Activated naive CD8-positive, alpha-beta T cell treated with anti-CD3 and anti-CD28 coated beads for 36 hours (primary cell): ENCODE data around the gene CDH23. TPM values are rescaled to one million over a fixed set of nuclear protein-coding genes. Genes with fewer than 3 reads are reported as not detected.

Experiments used
- DNase-seq: peaks from one replicate; pipeline ENCODE4 v3.0.0; 2021
- H3K27ac Mint-ChIP-seq: one replicate; pipeline ENCODE4 v1.8.0; 2022; ENCODE audit warnings: mild to moderate bottlenecking, moderate library complexity, mixed read lengths
- H3K27me3 Mint-ChIP-seq: one replicate; pipeline ENCODE4 v1.8.0; 2022; ENCODE audit warnings: mild to moderate bottlenecking, mixed read lengths
- H3K36me3 Mint-ChIP-seq: one replicate; pipeline ENCODE4 v1.8.0; 2021; ENCODE audit warnings: mild to moderate bottlenecking, mixed read lengths
- H3K4me1 Mint-ChIP-seq: one replicate; pipeline ENCODE4 v1.8.0; 2021; ENCODE audit warnings: mixed read lengths
- H3K4me3 Mint-ChIP-seq: one replicate; pipeline ENCODE4 v1.8.0; 2022; ENCODE audit warnings: mild to moderate bottlenecking, moderate library complexity, mixed read lengths
- H3K9me3 Mint-ChIP-seq: one replicate; pipeline ENCODE4 v1.8.0; 2022; ENCODE audit warnings: mixed read lengths
- total RNA-seq, 2 experiments: library from RNA; stranded (reverse); gene quantifications; one replicate each; pipeline ENCODE4 v1.2.3, GENCODE V29; 2021

CDH23 gene
- total RNA-seq, 2 experiments from 2014 or later, result 1.4 TPM

DNA sequence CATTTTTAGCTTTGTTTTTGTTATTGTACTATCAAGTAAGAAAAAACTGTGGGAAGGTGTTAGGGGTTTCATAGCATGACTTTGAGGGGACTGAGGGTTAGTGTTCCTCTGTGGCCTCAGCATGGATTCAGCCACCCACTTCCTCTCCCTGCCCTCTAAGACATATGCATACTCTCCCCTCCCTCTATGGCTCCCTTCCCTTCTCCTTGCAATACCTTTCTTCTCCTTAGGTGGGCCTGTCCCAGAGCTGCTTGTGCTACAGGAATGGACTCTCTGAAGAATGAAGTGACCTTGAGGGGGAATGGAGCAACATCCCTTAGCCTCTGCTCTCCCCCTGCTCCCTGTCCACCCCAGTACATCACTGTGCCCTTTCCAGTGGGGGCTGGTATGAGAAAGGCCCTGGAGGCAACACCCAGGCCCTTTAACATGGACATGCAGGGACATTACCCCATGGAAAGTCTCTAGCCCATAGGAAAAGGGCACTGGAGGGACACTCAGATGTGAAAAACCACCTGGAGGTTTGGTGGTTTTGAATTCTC is 22.4 kb downstream of the CDH23 start:
- Mint-ChIP-seq H3K27ac (no peak overlapping the region), H3K4me3 (no peak overlapping the region), H3K27me3 (peaks cover 5% of the 10 kb centered on the region), H3K36me3 (no peaks in the 10 kb centered on the region), H3K4me1 (no peaks in the 10 kb centered on the region), H3K9me3 (peaks cover 4% of the 10 kb centered on the region)
- DNase-seq, result no peak

DNA sequence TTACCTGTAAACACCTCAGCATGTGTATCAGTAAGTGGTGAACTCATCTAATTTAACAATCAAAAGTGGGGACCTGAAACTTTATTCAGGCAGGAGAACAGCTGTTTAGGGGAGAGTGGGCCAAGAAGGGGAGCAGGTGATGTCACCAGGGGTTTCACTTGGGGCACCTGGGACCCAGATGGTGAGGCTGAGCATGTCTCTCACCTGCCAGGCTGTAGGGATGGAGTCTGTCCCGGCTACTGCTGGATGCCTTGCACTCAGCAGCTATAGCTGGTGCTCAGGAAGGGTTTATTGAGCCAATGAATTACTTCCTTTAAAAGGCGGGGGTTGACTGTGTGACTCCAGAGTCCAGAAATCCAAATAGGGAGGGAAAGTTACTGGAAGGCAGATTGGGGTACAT is 23.0 kb downstream of the CDH23 start:
- Mint-ChIP-seq H3K27me3 (peaks cover 9% of the 10 kb centered on the region), H3K27ac (no peak overlapping the region), H3K4me3 (no peak overlapping the region), H3K9me3 (peaks cover 4% of the 10 kb centered on the region), H3K4me1 (no peaks in the 10 kb centered on the region), H3K36me3 (no peaks in the 10 kb centered on the region)
- no peak for DNase-seq

DNA sequence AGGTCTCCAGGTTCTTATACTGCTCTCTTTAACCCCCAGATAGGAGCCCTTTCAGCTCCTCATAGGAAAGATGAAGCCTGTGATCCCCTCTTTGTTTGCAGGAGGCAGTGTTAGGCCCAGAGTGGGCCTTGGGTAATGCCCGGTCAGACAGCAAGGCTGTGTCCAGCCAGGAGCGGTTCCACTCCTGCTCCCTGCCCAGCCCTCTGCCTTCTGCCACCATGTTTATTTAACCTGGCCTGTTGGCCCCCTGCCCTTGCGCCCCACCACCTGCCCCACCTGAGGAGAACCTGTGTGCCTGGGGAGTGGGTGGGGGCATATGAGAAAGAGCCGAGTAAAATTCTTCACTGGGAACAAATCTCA is 24.3 kb downstream of the CDH23 start:
- no peaks in the 10 kb centered on the region for H3K36me3 Mint-ChIP-seq
- peaks cover 12% of the 10 kb centered on the region for H3K27me3 Mint-ChIP-seq
- no peak for DNase-seq
- no peak overlapping the region for H3K4me3 Mint-ChIP-seq
- no peak overlapping the region for H3K27ac Mint-ChIP-seq
- H3K9me3 Mint-ChIP-seq, result peaks cover 4% of the 10 kb centered on the region
- no peaks in the 10 kb centered on the region for H3K4me1 Mint-ChIP-seq

DNA sequence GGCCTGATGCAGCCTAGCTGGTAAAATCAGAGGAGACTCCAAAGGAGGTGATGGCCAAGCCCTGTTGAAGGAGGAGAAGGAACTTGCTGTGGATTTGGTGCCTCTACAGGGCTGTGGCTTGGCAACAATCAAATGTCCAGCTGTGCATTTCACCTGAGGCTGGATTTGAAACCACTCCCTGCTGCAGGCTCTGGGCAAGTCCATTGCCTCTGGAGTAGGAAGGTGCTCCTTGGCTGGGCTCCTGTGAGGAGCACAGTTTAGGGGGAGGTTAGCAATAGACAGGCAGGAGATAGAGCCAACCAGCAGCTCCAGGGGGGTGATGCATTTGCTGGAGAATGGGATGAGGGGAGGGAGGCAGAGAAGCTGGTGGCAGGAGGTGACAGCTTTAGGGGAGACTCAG is 26.5 kb downstream of the CDH23 start:
- peaks cover 7% of the 10 kb centered on the region for H3K27me3 Mint-ChIP-seq
- DNase-seq, result no peak
- H3K9me3 Mint-ChIP-seq, result no peaks in the 10 kb centered on the region
- no peak overlapping the region for H3K4me3 Mint-ChIP-seq
- H3K4me1 Mint-ChIP-seq, result no peaks in the 10 kb centered on the region
- no peak overlapping the region for H3K27ac Mint-ChIP-seq
- H3K36me3 Mint-ChIP-seq, result no peaks in the 10 kb centered on the region

DNA sequence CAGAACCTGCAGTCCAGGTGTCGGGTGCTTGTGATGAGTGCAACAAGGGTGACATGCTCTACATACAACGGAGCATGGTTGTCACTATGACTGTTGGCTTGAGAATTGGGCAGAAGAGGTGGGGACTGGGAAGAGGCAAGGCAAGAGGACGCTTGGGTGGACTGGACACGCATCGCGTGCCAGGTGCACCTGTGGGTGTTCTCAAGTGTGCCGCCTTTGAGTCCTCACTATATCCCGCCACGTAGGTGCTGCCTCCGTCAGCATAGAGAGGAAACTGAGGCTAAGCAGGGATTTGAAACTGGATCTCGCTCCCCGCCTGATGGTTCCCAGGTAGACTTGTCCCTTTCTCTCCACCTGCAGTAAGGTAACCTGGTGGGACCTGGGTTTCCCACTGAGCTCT is 27.2 kb downstream of the CDH23 start:
- no peak overlapping the region for H3K27ac Mint-ChIP-seq
- no peaks in the 10 kb centered on the region for H3K4me1 Mint-ChIP-seq
- peaks cover 7% of the 10 kb centered on the region for H3K27me3 Mint-ChIP-seq
- DNase-seq, result no peak
- no peaks in the 10 kb centered on the region for H3K9me3 Mint-ChIP-seq
- no peaks in the 10 kb centered on the region for H3K36me3 Mint-ChIP-seq
- H3K4me3 Mint-ChIP-seq, result no peak overlapping the region

DNA sequence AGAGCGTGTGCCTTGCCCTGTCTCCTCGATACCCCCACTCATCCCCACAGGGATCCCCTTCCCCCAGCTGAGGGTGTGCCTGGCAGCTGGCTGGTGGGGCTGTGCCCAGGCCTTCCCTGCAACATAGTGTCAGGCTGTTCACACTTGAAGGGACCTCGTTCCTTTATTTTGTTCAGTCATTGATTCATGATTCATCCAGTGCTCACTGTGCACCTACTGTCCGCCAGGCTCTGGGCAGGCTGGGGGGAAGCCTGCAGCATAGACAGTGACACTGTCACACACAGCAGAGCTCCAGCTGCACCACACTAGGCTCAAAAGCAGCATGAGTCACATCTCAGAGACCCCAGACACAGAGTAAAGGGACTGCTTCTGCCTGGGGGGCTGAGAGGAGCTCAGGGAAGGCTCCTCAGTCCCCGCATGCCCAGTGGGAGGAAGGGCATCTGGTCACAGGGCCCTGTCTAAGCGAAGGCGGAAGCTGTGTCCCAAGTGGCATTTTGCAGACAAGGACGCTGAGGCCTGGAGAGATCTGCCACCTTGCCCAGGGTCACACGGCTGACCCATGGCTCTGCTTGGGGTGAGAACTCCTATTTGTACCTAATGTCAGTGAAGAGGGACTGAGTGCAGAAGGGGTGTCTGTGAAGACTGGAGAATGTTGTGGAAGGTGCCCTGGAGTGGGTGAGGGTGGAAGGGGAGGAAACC is 27.9 kb downstream of the CDH23 start:
- H3K4me1 Mint-ChIP-seq, result no peaks in the 10 kb centered on the region
- no peak for DNase-seq
- no peaks in the 10 kb centered on the region for H3K36me3 Mint-ChIP-seq
- no peaks in the 10 kb centered on the region for H3K9me3 Mint-ChIP-seq
- peaks cover 7% of the 10 kb centered on the region for H3K27me3 Mint-ChIP-seq
- H3K27ac Mint-ChIP-seq, result no peak overlapping the region
- H3K4me3 Mint-ChIP-seq, result no peak overlapping the region

DNA sequence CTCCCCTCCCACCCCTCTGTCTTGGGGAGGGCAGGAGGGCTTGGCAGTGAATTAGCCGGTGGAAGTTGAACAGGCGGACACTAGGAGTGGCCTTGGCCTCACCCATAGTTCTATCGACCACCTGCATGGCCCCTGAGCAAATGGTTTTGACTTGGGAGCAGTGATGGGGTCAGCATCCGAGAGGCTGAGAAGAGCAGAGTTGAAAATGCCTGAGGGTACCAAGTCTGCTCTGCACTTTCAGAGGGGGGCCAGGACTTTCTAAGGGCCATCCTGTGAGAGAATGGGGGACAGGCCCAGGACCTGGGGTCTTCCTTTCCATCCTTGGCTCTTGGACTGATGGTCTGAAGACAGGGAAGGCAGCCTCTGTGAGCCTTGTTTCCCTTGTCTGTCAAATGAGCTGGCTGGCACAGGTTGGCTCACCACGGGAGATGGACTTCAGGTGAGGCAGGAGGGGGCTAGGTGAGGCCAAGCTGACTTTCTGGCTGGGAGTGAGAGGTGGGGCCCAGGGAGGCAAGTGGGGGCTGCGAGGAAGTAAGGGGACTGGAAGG is 29.4 kb downstream of the CDH23 start:
- no peak overlapping the region for H3K27ac Mint-ChIP-seq
- peaks cover 7% of the 10 kb centered on the region for H3K27me3 Mint-ChIP-seq
- DNase-seq, result no peak
- H3K4me1 Mint-ChIP-seq, result no peaks in the 10 kb centered on the region
- no peak overlapping the region for H3K4me3 Mint-ChIP-seq
- no peaks in the 10 kb centered on the region for H3K36me3 Mint-ChIP-seq
- no peaks in the 10 kb centered on the region for H3K9me3 Mint-ChIP-seq

DNA sequence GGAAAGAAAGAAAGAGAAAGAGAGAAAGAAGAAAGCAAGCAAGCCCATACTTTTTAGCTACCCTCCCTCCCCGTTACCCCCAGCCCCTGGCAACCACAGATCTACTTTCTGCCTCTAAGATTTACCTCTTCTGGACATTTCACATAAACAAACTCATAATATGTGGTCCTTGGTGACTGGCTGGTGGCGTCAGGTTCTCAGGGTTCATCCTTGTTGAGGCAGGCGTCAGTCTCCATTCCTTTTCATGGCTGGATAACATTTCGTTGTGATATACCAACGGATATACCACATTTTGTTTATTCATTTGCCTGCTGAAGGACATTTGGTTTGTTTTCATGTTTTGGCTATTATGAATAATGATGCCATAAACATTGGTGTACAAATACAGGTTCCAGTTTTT is 30.5 kb downstream of the CDH23 start:
- no peaks in the 10 kb centered on the region for H3K36me3 Mint-ChIP-seq
- no peak overlapping the region for H3K27ac Mint-ChIP-seq
- no peak overlapping the region for H3K4me3 Mint-ChIP-seq

DNA sequence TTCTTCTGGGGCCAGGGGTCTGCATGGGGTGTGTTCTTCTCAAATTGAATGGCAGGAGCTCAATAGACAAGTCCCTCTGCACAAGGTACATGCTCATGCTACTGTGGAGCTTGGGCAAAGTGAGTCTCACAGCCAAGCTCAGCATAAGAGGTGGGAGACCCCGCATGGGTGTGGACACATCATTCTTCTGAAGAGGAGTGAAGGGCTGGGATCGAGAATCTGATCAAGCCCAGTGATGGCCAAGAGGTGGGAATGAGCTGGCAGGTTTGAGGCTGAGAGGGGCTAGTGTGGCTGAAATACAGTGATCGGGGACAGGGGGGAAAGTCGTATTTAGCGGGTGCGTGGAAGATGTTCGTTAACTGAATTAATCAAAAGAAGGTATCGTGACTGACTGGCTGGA is 32.6 kb downstream of the CDH23 start:
- no peak for DNase-seq
- Mint-ChIP-seq H3K27ac (no peak overlapping the region), H3K4me3 (no peak overlapping the region), H3K36me3 (no peaks in the 10 kb centered on the region), H3K27me3 (peaks cover 7% of the 10 kb centered on the region), H3K4me1 (peaks cover 2% of the 10 kb centered on the region), H3K9me3 (no peaks in the 10 kb centered on the region)

More for the DNA sequence above, 30.5 kb downstream of the CDH23 start:
- Mint-ChIP-seq H3K27me3 (peaks cover 7% of the 10 kb centered on the region), H3K9me3 (no peaks in the 10 kb centered on the region), H3K4me1 (no peaks in the 10 kb centered on the region)
- no peak for DNase-seq

DNA sequence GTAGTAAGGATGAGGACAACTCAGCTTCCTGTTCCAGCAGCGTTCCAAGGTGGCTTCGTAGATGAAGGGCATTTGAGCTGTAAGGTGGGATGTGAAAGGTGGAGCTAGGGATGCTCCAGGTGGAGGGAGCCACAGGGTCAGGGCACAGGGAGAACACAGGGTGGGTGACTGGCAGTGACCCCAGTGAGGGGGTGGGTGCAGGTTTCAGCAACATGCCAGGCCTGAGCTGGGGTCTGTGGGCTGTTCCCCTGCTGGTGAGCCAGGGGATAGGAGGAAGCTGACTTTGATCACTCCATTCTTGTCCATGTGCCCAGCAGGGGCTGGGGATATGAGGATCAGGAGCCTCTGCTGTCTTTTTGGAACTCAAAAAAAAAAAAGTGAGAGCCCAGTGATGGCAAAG is 33.2 kb downstream of the CDH23 start:
- Mint-ChIP-seq H3K27me3 (peaks cover 2% of the 10 kb centered on the region), H3K4me3 (no peak overlapping the region), H3K27ac (no peak overlapping the region), H3K36me3 (no peaks in the 10 kb centered on the region), H3K4me1 (peaks cover 2% of the 10 kb centered on the region), H3K9me3 (no peaks in the 10 kb centered on the region)
- no peak for DNase-seq

DNA sequence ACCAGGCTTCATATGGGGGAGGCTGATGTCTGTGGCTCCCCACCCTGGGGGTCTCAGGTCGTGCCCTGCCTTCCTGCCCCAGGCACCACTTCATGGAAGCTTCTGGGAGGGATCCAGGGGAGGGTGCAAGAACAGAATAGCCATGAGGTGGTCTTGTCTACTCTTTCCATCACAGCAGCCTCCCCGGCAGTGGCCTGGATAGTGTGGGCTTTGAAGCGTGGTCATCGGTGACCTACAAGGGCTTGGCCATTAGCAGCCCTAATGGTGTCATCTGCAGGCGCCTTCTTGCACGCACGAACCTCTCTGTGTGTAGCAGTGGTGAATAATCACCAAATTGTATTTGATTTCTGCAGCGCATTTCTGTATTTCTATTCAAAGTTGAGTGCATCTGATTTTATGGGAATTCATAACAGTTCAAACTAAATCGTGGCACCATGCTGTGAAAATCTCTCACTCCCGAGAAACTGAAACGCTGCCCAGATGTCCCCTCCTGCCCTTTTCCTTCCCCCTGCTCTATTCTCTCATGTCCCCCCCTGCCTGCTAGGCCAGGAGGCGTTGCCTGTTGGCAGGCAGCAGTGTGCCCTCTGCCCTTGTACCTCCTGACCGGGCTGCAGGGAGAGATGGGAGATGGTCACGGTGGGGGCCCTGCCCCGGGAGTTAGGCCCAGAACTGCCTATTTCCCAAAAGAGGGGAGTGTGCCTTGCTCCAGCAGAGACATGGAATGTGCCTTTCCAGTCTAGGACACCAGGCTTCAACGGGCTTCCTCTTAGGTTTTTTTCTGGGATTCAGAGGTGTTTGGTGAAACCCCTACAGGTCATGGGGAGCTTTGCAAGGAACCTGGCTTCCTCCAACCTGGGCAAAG is 34.8 kb downstream of the CDH23 start:
- Mint-ChIP-seq H3K9me3 (no peaks in the 10 kb centered on the region), H3K27me3 (no peaks in the 10 kb centered on the region), H3K27ac (no peak overlapping the region), H3K36me3 (no peaks in the 10 kb centered on the region), H3K4me1 (peaks cover 2% of the 10 kb centered on the region), H3K4me3 (no peak overlapping the region)
- DNase-seq, result no peak

DNA sequence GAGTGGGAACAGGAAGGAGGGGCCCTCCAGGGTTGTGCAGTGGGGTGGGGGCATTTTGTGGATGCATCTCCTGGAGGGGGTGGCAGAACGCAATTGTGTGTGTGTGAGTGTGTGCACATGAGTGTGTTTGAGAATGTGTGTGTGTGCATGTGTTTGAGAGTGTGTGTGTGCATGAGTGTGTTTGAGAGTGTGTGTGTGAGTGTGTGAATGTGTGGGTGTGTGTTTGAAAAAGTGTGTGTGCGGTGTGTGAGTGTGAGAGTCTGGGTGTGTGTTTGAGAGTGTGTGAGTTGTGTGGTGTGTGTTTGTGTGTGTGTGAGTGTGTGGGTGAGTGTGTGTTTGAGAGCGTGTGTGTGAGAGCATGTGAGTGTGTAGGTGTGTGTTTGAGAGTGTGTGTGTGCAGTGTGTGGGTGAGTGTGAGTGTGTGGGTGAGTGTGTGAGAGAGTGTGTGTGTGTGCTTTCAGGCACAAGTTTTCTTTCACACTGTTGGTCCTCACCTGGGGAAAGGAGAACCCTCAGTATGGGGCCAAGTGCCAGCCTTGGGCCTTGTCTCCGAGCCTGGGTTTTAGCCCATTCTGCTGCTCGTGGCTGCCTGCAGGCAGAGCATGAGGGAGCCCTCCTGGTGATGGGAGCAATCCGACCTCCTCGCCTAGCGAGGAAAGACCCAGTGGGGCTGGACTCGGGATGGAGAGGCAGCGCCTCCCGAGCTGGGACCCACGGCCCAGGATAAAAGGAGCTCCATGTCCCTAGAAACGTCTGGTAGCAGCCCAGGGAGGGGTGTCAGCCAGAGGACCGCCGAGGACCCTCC is 35.6 kb downstream of the CDH23 start:
- H3K4me3 Mint-ChIP-seq, result no peak overlapping the region
- H3K27ac Mint-ChIP-seq, result no peak overlapping the region
- H3K27me3 Mint-ChIP-seq, result no peaks in the 10 kb centered on the region
- H3K9me3 Mint-ChIP-seq, result no peaks in the 10 kb centered on the region
- no peak for DNase-seq
- peaks cover 2% of the 10 kb centered on the region for H3K4me1 Mint-ChIP-seq
- no peaks in the 10 kb centered on the region for H3K36me3 Mint-ChIP-seq

DNA sequence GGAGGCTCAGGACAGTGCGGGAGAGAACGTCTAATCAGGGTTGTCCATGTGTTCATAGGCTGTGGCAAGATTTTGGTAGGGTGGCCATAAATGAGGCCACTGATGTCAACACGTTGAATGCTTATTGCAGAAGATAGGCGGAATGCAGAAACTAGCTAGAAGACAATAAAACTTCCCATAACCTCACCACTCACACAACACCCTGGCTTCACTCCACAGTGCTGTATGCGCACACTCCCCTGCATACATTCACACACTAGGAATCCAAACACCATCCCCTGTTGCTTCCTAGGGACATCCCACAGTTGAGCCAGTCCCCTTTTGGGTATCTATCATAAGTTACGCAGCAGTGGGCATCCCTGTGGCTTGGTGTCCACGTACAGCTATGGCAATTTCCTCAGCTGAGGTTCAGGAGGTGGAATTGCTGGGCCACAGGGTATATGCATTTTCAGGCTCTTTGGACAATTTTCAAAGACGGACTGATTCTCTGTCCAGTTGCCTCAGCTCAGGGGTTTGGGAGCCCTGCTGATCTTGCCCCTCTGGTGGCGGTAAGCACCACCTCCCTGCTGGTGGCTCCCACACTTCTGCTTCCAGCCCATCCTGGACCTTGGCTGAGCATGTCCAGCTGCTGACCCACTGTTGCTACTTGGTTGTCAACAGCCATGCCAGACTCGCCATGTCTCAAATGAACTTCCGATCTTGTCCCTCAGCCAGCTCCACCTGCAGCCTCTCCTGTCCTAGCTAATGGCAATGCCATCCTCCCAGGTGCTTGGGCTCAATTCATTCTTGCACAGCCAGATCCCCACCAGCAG is 36.4 kb downstream of the CDH23 start:
- H3K4me1 Mint-ChIP-seq, result peaks cover 2% of the 10 kb centered on the region
- no peak overlapping the region for H3K27ac Mint-ChIP-seq
- no peaks in the 10 kb centered on the region for H3K27me3 Mint-ChIP-seq
- H3K36me3 Mint-ChIP-seq, result no peaks in the 10 kb centered on the region
- no peak for DNase-seq
- H3K9me3 Mint-ChIP-seq, result no peaks in the 10 kb centered on the region
- no peak overlapping the region for H3K4me3 Mint-ChIP-seq
